ENCODE measurements around the gene TSHZ2.

- TF ChIP-seq CTCF (IDR thresholded peaks at IDR 0.05) (no peak), POLR2A (IDR thresholded peaks at IDR 0.05) (no peak), POLR2AphosphoS5 (IDR thresholded peaks at IDR 0.05; ENCODE audit: insufficient read depth in 1 of 2, low read depth in 1 of 2) (no peak)
Measured at GRCh38 chr20:52959125-52959524, 13.0 kb upstream of the TSHZ2 start.

Measured in vagina (tissue), 2 donors.